Liver (tissue), 9 donors: Measurements from ENCODE around the gene PKD1. TPM values are rescaled to one million over a fixed set of nuclear protein-coding genes. Genes with fewer than 3 reads are reported as not detected.

Experiments
- DNase-seq: peaks from one replicate; pipeline ENCODE4 v3.0.0-alpha.2; 2017; ENCODE audit warnings: low spot score
- H3K27ac ChIP-seq, 2 donors: one replicate each; pipeline ENCODE4 v1.7.0; 2013; ENCODE audit warnings: inconsistent platforms in 2 of 2, low read length in 2 of 2, control low read depth in 1 of 2, low read depth in 1 of 2, mild to moderate bottlenecking in 1 of 2
- H3K27me3 ChIP-seq, 4 donors: one replicate each; pipeline versions ENCODE4 v1.6.1 to v1.7.0; 2013; ENCODE audit warnings: low read length in 3 of 4, inconsistent platforms in 1 of 4, mild to moderate bottlenecking in 1 of 4, moderate library complexity in 1 of 4; ENCODE audit not compliant: control insufficient read depth in 4 of 4, insufficient read depth in 4 of 4
- H3K36me3 ChIP-seq, 4 donors: one replicate each; pipeline versions ENCODE4 v1.6.1 to v1.7.0; 2013; ENCODE audit warnings: low read length in 3 of 4, mild to moderate bottlenecking in 3 of 4, low read depth in 1 of 4, moderate library complexity in 1 of 4; ENCODE audit not compliant: control insufficient read depth in 4 of 4, insufficient read depth in 3 of 4
- H3K4me1 ChIP-seq, 4 donors: one replicate each; pipeline versions ENCODE4 v1.6.1 to v1.7.0; 2013; ENCODE audit warnings: low read length in 3 of 4, mild to moderate bottlenecking in 3 of 4, moderate library complexity in 1 of 4; ENCODE audit not compliant: control insufficient read depth in 4 of 4, insufficient read depth in 4 of 4
- H3K4me3 ChIP-seq, 3 donors: one replicate each; pipeline versions ENCODE4 v1.6.1 to v1.7.0; 2013; ENCODE audit warnings: low read length in 3 of 3, control low read depth in 1 of 3, low read depth in 1 of 3, mild to moderate bottlenecking in 1 of 3
- H3K9ac ChIP-seq, 2 donors: one replicate each; pipeline ENCODE4 v1.7.0; 2013; ENCODE audit warnings: low read length in 2 of 2, mild to moderate bottlenecking in 2 of 2, moderate library complexity in 2 of 2, control low read depth in 1 of 2, low read depth in 1 of 2
- H3K9me3 ChIP-seq, 4 donors: one replicate each; pipeline versions ENCODE4 v1.6.1 to v1.7.0; 2013; ENCODE audit warnings: low read length in 3 of 4; ENCODE audit not compliant: control insufficient read depth in 4 of 4
- ATF3 ChIP-seq: IDR thresholded peaks from 2 replicates; pipeline ENCODE4 v1.6.1; 2016; ENCODE audit warnings: antibody characterized with exemption
- CTCF ChIP-seq: fragments of 150-350 bp; IDR thresholded peaks from 2 replicates; pipeline ENCODE4 v1.5.1; 2017; ENCODE audit warnings: improper control_type of control experiment, low read depth, low read length; ENCODE audit not compliant: missing input control
- EGR1 ChIP-seq, 2 donors: IDR thresholded peaks; 2 replicates each; pipeline ENCODE4 v1.6.1; 2016 to 2018; ENCODE audit warnings: antibody characterized with exemption in 2 of 2, low read depth in 2 of 2
- FOXA2 ChIP-seq: IDR thresholded peaks from 2 replicates; pipeline ENCODE4 v1.6.1; 2016; ENCODE audit warnings: antibody characterized with exemption
- GABPA ChIP-seq, 2 donors: IDR thresholded peaks in 1 of 2; conservative IDR thresholded peaks in 1 of 2; 2 replicates each; pipeline ENCODE4 v1.6.1; 2016; ENCODE audit warnings: antibody characterized with exemption in 2 of 2, mild to moderate bottlenecking in 1 of 2, moderate library complexity in 1 of 2
- HNF4A ChIP-seq, 2 donors: conservative IDR thresholded peaks; 2 replicates each; pipeline ENCODE4 v1.6.1; 2016; ENCODE audit warnings: antibody characterized with exemption in 2 of 2, mild to moderate bottlenecking in 2 of 2
- HNF4G ChIP-seq: IDR thresholded peaks from 2 replicates; pipeline ENCODE4 v1.6.1; 2016; ENCODE audit warnings: antibody characterized with exemption
- JUND ChIP-seq, 2 donors: IDR thresholded peaks; 2 replicates each; pipeline ENCODE4 v1.6.1; 2016; ENCODE audit warnings: antibody characterized with exemption in 2 of 2
- NR2F2 ChIP-seq: IDR thresholded peaks from 2 replicates; pipeline ENCODE4 v1.6.1; 2016; ENCODE audit warnings: antibody characterized with exemption
- RAD21 ChIP-seq, 2 donors: IDR thresholded peaks; 2 replicates each; pipeline ENCODE4 v1.6.1; 2016; ENCODE audit warnings: antibody characterized with exemption in 2 of 2, mild to moderate bottlenecking in 2 of 2
- REST ChIP-seq: IDR thresholded peaks from 2 replicates; pipeline ENCODE4 v1.6.1; 2016; ENCODE audit warnings: antibody characterized with exemption, mild to moderate bottlenecking
- RXRA ChIP-seq, 2 donors: IDR thresholded peaks; 2 replicates each; pipeline ENCODE4 v1.6.1; 2017 to 2018; ENCODE audit warnings: antibody characterized with exemption in 2 of 2, mild to moderate bottlenecking in 1 of 2
- SP1 ChIP-seq: IDR thresholded peaks from 2 replicates; pipeline ENCODE4 v1.6.1; 2018; ENCODE audit warnings: antibody characterized with exemption, mild to moderate bottlenecking
- TAF1 ChIP-seq: conservative IDR thresholded peaks from 2 replicates; pipeline ENCODE4 v1.6.1; 2016; ENCODE audit warnings: antibody characterized with exemption, mild to moderate bottlenecking
- YY1 ChIP-seq: IDR thresholded peaks from 2 replicates; pipeline ENCODE4 v1.6.1; 2016; ENCODE audit warnings: antibody characterized with exemption, mild to moderate bottlenecking
- ZBTB33 ChIP-seq: IDR thresholded peaks from 2 replicates; pipeline ENCODE4 v1.6.1; 2016; ENCODE audit warnings: antibody characterized with exemption
- WGBS: extraction: QIAGEN DNeasy Blood & Tissue Kit; methylation state at CpG from one replicate; pipeline ENCODE4 v1.1.7; 2013; 5-methylcytosine and 5-hydroxymethylcytosine counted together
- polyA plus RNA-seq, 2 donors: library from polyadenylated mRNA; stranded (reverse) in 1 of 2; unstranded in 1 of 2; fragments of 200-250 nt in 1 of 2; fragments of >200 nt in 1 of 2; fragmentation: Nextera tagmentation in 1 of 2; extraction: Ambion mirVana in 1 of 2; gene quantifications; one replicate each; pipeline versions ENCODE4 v1.2.1 to v1.2.3, GENCODE V29; 2013 to 2015
- total RNA-seq, 2 donors: library from RNA; depleted of rRNA; stranded (reverse); fragments of >200 nt; gene quantifications; one replicate each; pipeline ENCODE4 v1.2.3, GENCODE V29; 2014
- donor health status: healthy.
- donor health status: healthy.
- donor health status: healthy.
- donor health status: healthy.
- donor health status: healthy.

Gene PKD1
- total and polyA plus RNA-seq, 4 donors: 8.0 to 58.4 (median 25.6) TPM

- Histone ChIP-seq H3K9me3 (no peaks in the 10 kb centered on the region), H3K36me3 (peaks cover 14 to 75% (median 25%) of the 10 kb centered on the region in 4 donors), H3K27me3 (no peaks in the 10 kb centered on the region), H3K27ac (no peak overlapping the region), H3K4me3 (no peak overlapping the region), H3K4me1 (no peaks in the 10 kb centered on the region), H3K9ac (no peak overlapping the region)
- 87% methylated on average over 8 of the region's 8 CpGs for WGBS
- DNase-seq: no peak
- no peak for TF ChIP-seq ZBTB33
- no peak for TF ChIP-seq RXRA (IDR thresholded peaks at IDR 0.05)
- no peak for TF ChIP-seq FOXA2
- TF ChIP-seq TAF1: no peak
- no peak for TF ChIP-seq RAD21 (IDR thresholded peaks at IDR 0.05)
- no peak for TF ChIP-seq YY1
- TF ChIP-seq SP1: no peak
- no peak for TF ChIP-seq CTCF
- no peak for TF ChIP-seq HNF4A (conservative IDR thresholded peaks at IDR 0.05)
Observed at GRCh38 chr16:2072926-2073325, 62.8 kb downstream of the PKD1 start.

GRCh38 chr16:2071454-2072202 lies 64.1 kb downstream of the PKD1 start:
- Histone ChIP-seq H3K27ac (no peak overlapping the region), H3K4me1 (no peaks in the 10 kb centered on the region), H3K36me3 (peaks cover 14 to 76% (median 26%) of the 10 kb centered on the region in 4 donors), H3K4me3 (no peak overlapping the region), H3K9me3 (no peaks in the 10 kb centered on the region), H3K9ac (no peak overlapping the region), H3K27me3 (no peaks in the 10 kb centered on the region)
- 88% methylated on average over 34 of the region's 34 CpGs for WGBS
- DNase-seq: no peak
- TF ChIP-seq EGR1 (IDR thresholded peaks at IDR 0.05; ENCODE audit: low read depth in 2 of 2) (no peak), RXRA (IDR thresholded peaks at IDR 0.05) (no peak), NR2F2 (no peak), FOXA2 (no peak), SP1 (no peak), JUND (IDR thresholded peaks at IDR 0.05) (no peak), GABPA (IDR thresholded peaks at IDR 0.05 in 1 of 2, conservative IDR thresholded peaks at IDR 0.05 in 1 of 2) (no peak), ATF3 (no peak), TAF1 (no peak), ZBTB33 (no peak), REST (no peak), YY1 (no peak), HNF4G (no peak), HNF4A (conservative IDR thresholded peaks at IDR 0.05) (no peak)
